HG02870 (cell line): Measurements from ENCODE around the gene INPP5D.
"Not testable (repeated sequence)": the region's sequence is repeated elsewhere in the genome, so short reads cannot be mapped to it uniquely, and the experiment has no call there.

Experiments used
- ATAC-seq: cut with Tn5 transposase; IDR thresholded peaks from one replicate; pipeline ENCODE4 v1.9.1; 2021; ENCODE audit warnings: mild to moderate bottlenecking, moderate library complexity; ENCODE audit not compliant: unreplicated experiment

The INPP5D gene

GRCh38 chr2:233051241-233052149 is 8.6 kb upstream of the INPP5D start:
- ATAC-seq: no peak

- ATAC-seq: not testable (repeated sequence)
These were observed 7.6 kb upstream of the INPP5D start for GRCh38 chr2:233052517-233052916.

GRCh38 chr2:233053928-233054784 is 6.0 kb upstream of the INPP5D start:
- no peak for ATAC-seq

DNA sequence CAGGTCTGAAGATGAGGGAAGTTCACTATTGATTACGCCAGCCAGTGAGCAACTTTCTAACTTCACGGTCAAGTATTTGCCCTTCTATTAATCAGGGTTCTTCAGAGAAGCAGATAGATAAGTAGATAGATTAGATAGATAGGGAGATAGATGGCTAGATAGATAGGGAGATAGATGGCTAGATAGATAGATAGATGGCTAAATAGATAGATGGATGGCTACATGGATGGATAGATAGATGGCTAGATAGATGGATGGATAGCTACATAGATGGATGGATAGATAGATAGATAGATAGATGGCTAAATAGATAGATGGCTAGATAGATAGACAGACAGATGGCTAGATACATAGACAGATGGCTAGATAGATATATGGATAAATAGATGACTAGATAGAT is 4.8 kb upstream of the INPP5D start:
- no peak for ATAC-seq

DNA sequence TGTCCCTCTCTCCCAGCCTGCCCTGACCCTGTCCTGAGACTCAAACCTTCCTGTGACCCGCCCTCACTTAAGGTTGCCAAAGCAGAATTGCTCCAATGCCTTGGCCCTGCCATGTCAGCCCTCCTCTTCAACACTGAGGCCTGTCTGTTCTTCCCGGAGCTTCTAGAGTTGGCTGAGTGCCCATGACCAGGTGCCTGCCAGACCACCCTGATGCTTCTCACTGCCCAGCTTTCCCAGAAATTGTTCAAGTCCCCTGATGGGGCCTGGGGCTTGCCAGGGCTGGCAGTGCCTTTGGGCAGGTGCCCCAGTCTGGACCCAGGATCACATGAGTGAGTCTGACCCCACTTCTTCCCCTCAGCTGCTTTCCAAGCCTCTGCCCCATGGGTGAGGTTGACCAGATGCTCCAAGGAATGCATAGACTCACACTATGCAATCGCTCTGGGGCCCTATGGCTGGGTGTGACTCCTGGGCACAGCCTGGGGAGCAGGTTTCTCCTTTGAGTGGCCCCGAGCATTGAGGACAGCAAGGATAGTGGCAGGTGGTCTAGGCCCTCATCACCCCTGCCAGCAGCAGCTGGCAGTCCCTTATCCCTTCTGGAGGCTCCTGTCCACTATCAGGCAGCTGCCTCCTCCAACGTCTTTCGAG is 3.1 kb upstream of the INPP5D start:
- ATAC-seq: no peak

DNA sequence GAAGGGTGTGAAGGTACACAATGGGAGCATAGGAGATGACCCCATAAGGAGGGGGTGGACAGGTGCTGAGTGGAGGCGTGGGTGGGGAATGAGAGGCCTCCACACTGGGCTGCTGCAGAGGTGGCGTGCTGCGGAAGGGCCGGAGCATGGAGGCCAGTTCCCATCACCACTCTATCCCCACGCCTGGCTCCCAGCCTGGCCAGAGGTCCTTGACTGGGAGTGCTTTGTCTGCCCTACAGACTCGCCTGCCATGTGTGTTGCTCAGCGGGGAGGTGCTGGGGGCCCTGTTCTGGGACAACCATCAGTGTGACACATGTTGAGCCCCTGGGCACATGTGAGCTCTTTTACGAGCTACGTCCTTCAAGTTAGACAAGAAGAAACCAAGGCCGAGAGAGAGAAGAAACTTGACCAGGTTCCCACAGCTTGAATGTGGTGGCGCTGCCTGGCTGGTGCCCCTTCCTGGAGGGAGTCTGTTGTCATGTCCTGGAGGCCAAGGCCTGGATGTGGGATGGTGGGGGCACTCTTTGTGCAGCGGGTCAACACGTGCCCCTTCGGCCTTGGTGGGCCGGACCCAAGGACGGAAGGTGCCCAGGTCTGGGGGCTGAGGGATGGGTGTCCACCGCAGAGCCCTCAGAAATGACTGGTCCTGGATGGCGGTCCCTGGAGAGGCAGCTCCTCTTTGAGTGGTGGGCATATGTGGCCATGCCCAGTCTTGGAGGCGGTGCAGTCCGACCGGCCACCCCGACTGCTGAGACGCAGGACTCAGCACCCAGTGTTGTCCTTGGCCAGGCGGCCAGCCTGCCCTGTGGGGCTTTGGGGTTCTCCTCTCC is 1.2 kb upstream of the INPP5D start:
- no peak for ATAC-seq

DNA sequence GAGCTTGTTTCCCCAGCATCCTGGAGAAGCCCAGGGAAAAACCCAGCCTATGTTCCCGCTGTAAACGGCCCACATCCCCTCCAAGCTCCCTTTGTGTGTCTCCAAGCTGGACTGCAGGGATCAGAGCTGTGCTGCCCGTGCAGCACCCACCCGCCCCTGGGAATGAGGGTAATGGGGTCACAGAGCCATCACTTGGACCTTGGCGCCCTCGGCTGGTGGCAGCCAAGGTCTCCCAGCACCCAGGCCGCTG is 670 bp upstream of the INPP5D start:
- ATAC-seq: no peak

DNA sequence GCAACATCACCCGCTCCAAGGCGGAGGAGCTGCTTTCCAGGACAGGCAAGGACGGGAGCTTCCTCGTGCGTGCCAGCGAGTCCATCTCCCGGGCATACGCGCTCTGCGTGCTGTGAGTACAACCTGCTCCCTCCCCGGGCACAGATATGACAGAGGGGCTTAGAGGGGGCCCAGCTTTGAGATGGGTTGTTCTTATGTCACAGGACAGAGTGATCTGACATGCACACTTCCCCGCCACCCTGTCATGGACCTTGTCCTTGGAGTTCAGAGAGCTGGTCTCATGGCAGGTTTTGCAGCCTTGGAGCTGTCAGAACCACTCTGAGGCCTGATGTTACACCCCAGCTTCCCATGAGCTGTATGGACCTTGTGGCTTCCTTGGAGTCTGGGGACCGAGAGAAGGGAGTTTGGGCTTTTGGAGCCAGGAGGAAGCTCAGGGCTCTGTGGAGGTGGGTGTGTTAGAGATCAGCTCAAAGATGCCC is 398 bp downstream of the INPP5D start:
- ATAC-seq: no peak

DNA sequence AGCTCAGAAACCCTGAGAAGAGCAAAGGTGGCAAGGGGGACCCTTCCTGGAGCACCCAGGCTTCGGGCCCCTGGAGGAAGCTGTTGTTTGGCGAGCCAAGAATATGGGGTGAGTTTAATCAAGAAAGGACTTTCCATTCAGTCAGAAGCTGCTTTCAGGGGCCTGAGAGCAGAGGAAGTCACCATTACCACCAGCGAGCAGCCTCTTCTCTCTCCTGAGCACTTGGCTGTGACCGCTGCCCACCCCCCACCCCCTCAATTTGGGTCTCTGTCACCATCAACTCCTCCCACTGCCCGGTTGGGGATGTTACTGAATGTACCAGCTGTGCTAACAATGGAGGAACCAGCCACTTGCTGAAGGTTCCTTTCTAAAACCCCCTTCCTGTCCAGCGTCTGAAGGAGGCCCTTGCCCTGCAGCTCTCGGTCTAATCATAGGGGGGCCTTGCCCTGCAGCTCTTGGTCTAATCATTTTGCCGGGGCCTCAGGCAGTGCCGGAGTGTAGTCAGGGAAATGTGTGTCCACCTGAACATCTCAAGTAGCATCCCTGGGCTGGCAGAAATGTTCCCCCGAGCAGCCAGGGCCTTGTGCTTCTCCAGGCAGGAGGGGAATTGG is 943 bp downstream of the INPP5D start:
- peak; percentile 18 for ATAC-seq

- ATAC-seq: peak; percentile 34
These were observed 1.7 kb downstream of the INPP5D start for GRCh38 chr2:233061591-233062450.

- no peak for ATAC-seq
These were observed 2.3 kb downstream of the INPP5D start for GRCh38 chr2:233062451-233062850.

- no peak for ATAC-seq
These were observed 2.8 kb downstream of the INPP5D start for GRCh38 chr2:233062946-233063268.

- ATAC-seq: peak; percentile 39
These were observed 3.3 kb downstream of the INPP5D start for GRCh38 chr2:233063269-233063975.

- ATAC-seq: no peak
These were observed 3.9 kb downstream of the INPP5D start for GRCh38 chr2:233063976-233064411.

DNA sequence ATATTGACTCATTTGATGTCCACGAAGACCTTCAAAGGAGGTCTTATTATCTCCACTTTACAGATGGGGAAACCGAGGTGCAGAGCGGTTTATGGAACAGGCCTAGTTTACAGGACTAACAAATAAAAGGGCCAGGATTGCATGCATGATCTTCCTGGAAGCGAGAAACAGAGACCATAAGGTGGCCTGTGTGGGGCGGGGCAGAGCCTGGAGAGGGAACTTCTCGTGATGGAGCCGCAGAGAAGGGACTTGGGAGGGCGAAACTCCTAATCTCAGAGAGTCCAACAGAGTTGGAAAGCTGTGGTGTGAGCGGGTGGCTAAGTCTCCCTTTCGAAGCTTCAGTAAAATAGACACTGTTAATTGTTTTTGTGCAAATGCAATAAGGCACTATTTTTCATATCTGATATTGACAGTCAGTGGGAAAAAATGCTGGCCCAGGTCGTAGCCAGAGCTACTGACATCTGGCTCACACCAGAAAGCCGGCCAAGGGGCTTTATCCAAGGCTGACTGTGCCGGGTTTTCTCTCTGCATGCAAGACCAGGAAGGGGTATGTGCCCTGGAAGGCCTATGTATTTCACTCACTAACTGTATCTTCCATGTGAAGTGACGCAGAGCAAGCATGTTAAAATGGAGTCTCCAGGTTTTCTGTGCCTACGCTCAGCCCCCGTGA is 4.5 kb downstream of the INPP5D start:
- ATAC-seq: no peak

GRCh38 chr2:233065200-233065589 is 5.1 kb downstream of the INPP5D start:
- not testable (repeated sequence) for ATAC-seq

DNA sequence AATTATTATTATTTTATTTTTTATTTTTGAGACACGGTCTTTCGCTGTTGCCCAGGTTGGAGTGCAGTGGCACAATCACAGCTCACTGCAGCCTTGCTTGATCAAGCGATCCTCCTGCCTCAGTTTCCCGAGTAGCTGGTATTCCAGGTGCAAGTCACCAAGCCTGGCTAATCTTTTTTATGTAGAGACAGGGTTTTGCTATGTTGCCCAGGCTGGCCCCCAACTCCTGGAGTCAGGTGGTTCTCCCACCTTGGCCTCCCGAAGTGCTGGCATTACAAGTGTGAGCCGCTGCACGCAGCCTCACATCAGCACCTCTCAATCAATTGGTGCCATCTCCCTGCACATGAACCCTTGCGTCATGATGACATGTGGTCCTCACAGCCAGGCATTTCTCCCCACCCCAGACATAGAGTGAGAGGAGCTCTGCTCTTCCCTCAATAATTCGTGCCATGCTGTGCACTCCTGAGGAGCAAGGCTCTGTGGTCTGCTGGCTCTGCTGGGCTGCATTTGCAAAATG is 5.9 kb downstream of the INPP5D start:
- no peak for ATAC-seq
